Activated naive CD4-positive, alpha-beta T cell treated with anti-CD3 and anti-CD28 coated beads, Interleukin-2, amount 10 ng/mL, durations not matched to agents 5 hours and 36 hours (primary cell): ENCODE results near the gene SPOCK2. TPM values are rescaled to one million over a fixed set of nuclear protein-coding genes. Genes with fewer than 3 reads are reported as not detected.

Experiments
- total RNA-seq, 2 experiments: library from RNA; stranded (reverse); gene quantifications; one replicate each; pipeline ENCODE4 v1.2.3, GENCODE V29; 2021

Gene SPOCK2, protein sequence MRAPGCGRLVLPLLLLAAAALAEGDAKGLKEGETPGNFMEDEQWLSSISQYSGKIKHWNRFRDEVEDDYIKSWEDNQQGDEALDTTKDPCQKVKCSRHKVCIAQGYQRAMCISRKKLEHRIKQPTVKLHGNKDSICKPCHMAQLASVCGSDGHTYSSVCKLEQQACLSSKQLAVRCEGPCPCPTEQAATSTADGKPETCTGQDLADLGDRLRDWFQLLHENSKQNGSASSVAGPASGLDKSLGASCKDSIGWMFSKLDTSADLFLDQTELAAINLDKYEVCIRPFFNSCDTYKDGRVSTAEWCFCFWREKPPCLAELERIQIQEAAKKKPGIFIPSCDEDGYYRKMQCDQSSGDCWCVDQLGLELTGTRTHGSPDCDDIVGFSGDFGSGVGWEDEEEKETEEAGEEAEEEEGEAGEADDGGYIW
- 100 to 1,000 TPM; 396 to 412 TPM for total RNA-seq

DNA sequence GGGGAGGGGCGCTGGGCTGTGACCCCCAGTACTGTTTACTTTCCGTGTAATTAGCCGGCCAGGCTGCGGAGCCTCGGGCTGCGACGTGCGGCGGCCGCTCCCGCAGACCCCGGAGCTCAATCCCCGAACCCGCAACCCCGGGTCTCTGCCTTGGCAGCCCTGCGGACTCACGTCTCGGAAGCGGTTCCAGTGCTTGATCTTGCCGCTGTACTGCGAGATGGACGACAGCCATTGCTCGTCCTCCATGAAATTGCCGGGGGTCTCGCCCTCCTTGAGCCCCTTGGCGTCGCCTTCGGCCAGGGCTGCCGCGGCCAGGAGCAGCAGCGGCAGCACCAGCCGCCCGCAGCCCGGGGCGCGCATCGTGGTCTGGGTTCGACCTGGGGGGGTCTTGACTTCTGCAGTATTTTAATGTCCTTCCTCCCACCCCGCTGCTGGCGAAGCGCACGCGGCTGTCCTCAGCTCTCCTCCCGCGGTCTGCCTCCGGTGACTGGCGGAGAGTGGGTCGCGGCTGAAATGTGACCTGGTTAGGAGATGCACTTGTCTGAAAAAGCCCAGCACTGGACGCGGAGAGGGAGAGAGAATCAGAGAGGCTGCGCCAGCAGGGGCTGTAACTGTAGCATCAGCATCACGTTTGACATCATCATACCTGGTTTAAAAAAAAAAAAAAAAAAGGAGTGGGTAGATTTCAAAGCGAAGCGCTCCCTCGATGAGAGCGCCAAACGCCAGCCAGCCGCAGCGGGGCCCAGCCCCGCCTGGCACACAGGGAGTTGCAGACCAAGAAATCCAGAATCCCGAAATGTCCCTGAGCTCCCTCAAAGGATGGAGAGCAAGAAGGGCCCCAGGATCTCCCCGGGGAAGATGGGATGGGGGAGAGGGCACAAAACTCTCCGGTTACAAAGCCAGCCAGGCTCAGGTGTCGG lies at the start of gene SPOCK2:
TSS of gene SPOCK2 (minus strand) at position 583 of the 920 bp plus-strand sequence. CDS start at position 360, 223 bp downstream.

Other genes starting within 250 kb of the SPOCK2 start
- gene PSAP, start 237.3 kb downstream of the SPOCK2 start, total RNA-seq = 100 to 1,000 TPM; 157 to 166 TPM
- gene CHST3, start 124.2 kb downstream of the SPOCK2 start, total RNA-seq = under 1 TPM; 0.03 to 0.05 TPM
- gene ANAPC16, start 127.5 kb upstream of the SPOCK2 start, total RNA-seq = 100 to 1,000 TPM; 108 to 109 TPM
- 10 to 100 TPM; 29.2 to 35.6 TPM for gene ASCC1, start 127.7 kb upstream of the SPOCK2 start, total RNA-seq
- gene DDIT4, start 185.4 kb upstream of the SPOCK2 start, total RNA-seq = 100 to 1,000 TPM; 299 to 306 TPM